Right renal cortex interstitium (tissue), 3 donors: ENCODE results near the gene PRSS38. TPM values are rescaled to one million over a fixed set of nuclear protein-coding genes. Genes with fewer than 3 reads are reported as not detected.
"Not testable (repeated sequence)": the region's sequence is repeated elsewhere in the genome, so short reads cannot be mapped to it uniquely, and the experiment has no call there.

Experiments
- DNase-seq, 3 donors: peaks; one replicate each; pipeline ENCODE4 v3.0.0-alpha.2; 2013; ENCODE audit warnings: low read depth in 3 of 3, low spot score in 2 of 3
- polyA plus RNA-seq, 3 donors: library from polyadenylated mRNA; unstranded; fragments of 120-200 nt; gene quantifications; one replicate each; pipeline ENCODE4 v1.2.1, GENCODE V29; 2013; ENCODE audit not compliant: insufficient read length in 3 of 3

The PRSS38 gene
- polyA plus RNA-seq, 3 donors: not detected

DNA sequence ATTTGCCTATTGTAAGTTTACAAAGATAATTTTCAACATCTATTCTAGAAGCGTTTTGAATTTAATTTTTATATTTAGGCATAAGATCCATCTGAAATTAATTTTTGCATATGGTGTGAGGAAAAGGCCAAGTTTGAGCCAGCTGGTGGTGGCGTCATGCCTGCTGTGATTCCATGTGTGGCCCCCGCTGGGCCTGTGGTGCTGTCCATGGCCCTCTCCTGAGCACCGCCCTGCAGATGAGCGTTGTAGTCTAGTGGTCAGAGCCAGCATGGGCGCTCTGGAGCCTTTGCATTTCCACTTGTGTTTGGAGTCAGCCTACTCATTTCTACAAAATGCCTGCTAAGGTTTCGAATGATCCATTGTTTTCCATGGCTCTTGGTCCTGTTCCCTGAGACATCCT, 22.7 kb downstream of the PRSS38 start:
- DNase-seq: no peak

DNA sequence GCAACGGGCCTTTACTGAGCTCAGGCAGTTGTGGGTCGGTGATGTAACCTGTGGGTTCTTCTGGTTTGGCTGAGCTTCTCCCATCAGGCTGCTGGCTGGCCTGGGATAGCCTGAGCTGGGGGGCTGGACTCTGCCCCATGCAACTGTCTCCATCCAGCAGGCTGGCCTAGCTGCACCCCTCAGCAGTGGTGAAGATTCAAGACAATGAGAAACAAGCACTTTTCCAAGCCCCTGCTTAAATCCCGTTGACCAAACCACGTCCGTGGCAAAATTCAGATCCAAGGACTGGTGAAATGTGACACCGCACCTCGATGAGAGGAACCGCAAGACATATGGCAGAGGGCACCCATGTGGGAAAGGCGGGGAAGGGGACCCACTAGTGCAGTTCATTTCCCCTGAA, 25.6 kb downstream of the PRSS38 start:
- DNase-seq: no peak

DNA sequence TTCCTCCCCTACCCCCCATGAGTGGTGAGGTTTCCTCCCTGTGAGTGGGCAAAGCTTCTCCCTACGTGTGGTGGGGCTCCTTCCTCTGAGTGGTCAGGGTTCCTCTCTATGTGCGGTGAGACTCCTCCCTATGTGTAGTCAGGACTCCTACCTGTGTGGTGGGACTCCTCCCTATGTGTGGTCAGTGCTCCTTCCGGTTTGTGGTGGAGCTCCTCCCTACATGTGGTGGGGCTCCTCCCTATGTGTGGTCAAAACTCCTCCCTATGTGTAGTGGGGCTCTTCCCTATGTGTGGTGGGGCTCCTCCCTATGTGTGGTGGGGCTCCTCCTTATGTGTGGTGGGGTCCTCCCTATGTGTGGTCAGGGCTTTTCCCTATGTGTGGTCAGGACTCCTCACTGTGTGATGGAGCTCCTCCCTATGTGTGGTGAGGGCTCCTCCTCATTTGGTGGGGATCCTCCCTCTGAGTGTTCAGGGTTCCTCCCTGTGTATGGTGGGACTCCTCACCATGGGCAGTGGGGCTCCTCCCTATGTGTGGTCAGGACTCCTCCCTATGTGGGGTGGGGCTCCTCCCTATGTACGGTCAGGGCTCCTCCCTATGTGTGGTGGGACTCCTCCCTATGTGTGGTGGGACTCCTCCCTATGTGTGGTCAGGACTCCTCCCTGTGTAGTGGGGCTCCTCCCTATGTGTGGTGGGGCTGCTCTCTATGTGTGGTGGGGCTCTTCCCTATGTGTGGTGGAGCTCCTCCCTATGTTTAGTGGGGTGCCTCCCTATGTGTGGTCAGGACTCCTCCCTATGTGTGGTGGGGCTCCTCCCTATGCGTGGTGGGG, 29.1 kb downstream of the PRSS38 start:
- no peak for DNase-seq

DNA sequence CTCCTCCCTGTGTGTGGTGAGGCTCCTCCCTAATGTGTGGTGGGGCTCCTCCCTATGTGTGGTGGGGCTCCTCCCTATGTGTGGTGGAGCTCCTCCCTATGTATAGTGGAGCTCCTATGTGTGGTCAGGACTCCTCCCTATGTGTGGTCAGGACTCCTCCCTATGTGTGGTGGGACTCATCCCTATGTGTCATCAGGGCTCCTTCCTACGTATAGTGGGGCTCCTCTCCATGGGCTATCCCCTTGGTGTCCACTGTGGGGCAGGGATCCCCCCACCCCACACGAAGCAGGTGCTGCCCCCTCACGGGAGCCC, 29.6 kb downstream of the PRSS38 start:
- DNase-seq: no peak

DNA sequence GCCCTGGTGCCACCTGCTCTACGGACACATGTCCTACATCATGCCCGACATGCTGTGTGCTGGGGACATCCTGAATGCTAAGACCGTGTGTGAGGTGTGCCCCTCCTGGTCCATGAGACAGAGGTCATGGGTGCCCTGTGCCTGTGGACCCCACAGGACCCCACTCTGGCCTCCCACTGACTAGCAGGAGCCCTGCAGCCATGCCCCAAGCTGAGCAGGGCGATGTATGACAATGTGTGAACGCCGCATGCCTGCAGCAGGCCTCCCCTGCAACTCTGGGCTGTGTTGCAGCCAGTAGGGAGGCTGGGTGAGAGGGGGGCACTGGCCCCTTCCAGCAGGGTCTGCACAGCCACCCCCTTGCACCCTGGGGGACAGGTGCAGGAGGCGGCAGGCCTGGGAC, 30.0 kb downstream of the PRSS38 start:
- no peak for DNase-seq

DNA sequence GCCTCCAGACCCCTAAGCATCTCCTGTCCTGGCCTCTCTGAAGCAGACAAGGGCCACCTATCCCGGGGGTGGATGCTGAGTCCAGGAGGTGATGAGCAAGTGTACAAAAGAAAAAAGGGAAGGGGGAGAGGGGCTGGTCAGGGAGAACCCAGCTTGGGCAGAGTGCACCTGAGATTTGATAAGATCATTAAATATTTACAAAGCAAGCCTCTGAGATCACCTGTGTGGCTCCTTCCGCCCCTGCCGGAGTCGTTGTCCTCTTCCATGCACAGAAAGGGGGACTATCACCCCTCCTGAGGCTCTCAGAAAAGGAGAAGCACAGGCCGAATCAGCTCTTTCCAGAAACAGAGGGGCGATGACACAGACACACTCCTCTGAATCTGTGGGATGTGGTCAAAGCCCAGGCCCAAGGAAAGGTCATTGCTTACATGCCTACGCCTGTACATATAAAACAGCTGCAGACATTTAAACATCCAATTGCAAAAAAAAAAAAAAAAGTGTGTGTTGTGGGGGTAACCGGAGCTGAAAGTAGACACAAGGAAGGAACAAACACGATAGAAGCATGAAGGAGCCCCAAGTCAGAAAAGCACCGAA, 30.9 kb downstream of the PRSS38 start:
- DNase-seq: no peak

DNA sequence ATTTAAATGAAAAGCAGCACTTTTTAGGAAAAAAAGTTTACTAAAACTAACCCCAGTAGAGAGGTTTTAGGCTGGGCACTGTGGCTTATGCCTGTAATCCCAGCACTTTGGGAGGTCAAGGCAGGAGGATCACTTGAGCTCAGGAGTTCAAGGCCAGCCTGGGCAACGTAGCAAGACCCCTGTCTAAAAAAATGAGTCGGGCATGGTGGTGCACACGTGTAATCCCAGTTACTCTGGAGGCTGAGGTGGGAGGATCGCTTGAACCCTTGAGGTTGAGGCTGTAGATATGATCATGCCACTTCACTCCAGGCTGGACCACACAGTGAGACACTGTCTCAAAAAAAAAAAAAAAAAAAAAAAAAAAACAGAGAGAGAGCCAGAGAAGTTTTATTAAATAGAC, 31.6 kb downstream of the PRSS38 start:
- not testable (repeated sequence) for DNase-seq

DNA sequence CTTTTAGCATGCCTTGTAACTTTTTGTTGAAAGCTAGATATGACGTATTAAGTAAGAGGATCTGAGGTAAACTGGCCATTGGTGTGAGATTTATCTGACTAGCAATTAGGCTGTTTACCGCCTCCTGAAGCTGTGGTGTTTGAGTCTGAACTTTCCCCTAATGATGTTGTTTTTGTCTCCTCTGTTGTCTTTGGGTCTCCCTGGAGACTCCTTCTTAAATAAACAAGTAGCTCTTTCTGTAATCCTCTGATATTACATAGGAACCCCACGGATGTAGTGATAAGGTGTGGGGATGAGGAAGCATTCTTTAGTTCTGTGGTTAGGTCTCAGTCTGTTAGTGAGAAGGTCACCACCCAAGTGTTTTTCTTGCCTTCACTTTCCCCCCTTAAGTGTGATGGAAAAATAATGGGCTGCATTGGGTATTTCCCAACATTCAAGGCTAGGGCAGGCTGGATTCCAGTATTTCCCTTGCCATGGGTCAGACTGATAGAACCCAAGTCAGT, 33.0 kb downstream of the PRSS38 start:
- no peak for DNase-seq

DNA sequence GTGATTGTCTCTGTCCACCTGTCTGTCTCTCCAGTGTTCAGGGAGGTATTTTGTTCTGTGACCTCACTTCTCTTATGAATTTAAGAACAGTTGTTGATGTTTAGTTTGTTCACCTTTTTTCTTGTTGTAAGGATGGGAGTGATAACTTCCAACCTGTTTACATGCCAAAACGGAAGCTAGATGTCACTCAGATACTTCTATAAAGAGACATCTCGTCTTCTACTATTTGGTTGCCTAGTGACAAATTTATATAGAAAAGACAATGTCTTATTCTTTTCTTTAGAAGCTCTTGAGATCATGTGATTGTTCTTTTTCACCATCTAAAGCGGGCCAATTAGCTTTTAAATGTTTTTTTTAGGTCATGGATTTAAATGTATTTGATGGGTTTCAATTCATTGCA, 33.8 kb downstream of the PRSS38 start:
- no peak for DNase-seq

DNA sequence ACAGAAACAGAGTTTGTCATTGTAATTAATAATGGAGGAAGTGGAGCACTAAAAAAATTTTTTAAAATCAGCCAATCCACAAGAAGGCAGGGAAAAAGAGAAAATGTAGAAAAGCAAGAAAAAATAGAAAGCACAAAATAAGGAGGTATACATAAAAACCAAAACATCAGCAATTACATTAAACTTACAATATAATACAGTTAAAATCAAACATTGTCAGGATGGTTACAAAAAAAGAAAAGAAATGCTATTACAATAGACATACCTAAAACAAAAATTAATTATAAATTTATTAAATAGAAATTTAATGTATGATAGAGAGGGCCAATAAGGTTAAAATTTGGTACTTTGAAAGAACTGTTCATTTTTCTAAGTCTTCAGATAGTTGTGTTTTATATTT, 38.7 kb downstream of the PRSS38 start:
- no peak for DNase-seq

DNA sequence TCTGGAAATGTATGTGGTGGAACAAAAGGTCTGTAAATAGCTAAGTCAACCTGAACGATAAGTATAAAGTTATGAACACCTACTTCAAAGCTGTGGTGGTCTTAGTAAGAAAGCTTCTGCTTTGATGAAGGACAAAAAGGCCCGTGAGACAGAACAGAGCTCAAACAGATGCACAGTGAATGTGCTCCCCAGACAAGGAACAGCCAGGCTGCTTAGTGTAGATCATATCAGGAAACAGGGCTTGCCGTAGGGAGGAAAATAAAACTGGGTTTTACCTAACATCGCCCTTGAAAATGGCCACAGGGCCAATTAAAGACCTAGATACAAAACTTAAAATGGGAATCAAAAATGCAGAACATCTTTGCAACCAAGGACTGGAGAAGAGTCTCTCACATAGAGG, 40.2 kb downstream of the PRSS38 start:
- no peak for DNase-seq

DNA sequence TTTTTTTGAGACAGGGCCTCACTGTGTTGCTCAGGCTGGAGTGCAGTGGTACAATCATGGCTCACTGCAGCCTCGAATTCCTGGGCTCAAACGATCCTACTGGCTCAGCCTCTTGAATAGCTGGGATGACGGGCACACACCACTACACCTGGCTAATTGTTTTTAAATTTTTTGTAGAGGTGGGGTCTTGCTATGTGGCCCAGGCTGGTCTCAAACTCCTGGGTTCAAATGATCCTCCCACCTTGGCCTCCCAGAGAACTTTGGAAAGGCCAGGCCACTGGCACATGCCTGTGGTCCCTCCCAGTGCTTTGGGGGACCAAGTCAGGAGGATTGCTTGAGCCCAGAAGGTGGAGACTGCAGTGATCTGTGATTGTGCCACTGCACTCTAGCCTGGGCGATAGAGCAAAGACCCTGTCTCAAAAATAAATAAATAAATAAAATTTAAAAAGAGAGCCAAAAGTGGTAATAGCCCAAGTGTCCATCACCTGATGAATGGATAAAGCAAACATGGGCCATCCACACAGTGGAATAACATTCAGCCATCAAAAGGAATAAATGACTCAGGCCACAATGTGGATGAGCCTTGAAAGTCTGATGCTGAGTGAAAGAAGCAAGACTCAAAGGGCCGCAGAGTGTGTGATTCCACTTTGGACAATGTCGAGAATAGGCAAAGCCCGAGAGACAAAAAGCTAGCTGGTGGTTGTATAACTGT, 40.8 kb downstream of the PRSS38 start:
- no peak for DNase-seq

DNA sequence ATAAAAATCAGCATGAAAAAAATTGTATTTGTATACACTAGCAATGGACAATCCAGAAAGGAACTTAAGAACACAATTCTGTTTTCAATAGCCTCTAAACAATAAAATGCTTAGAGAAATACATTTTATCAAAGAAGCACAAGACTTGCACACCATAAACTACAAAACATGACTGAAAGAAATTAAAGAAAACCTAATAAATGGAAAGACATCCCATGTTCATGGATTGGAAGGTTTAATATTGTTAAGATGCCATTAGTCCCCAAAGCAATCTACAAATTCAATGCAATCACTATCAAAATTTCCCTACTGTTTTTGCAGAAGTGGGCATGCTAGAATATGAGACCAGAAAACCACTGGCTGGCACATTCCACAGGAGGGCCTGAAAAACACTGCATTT, 49.4 kb downstream of the PRSS38 start:
- DNase-seq: no peak

DNA sequence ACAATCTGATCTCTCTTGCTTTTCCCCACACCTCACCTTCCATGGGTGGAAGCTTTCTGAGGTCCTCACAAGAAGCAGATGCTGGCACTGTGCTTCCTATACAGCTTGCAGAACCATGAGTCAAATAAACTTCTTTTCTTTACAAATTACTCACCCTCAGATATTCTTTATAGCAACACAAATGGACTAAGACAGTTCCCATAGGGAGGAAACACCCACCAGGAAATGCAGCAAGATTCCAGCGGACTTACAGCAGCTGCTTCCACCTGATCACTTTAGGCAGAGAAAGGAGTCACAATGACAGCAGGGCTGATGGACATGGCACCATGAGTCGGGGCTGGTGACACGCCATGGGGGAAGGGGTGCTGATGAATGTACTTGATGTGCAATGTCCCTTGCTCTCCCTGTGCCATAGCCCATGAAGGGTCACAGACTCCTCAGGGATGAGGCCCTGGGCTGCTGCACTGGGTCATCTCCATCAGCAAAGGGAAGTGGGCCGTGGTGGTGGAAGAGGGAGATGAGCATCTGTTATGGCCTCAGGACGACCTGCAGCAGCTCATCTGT, 53.9 kb downstream of the PRSS38 start:
- DNase-seq: no peak

DNA sequence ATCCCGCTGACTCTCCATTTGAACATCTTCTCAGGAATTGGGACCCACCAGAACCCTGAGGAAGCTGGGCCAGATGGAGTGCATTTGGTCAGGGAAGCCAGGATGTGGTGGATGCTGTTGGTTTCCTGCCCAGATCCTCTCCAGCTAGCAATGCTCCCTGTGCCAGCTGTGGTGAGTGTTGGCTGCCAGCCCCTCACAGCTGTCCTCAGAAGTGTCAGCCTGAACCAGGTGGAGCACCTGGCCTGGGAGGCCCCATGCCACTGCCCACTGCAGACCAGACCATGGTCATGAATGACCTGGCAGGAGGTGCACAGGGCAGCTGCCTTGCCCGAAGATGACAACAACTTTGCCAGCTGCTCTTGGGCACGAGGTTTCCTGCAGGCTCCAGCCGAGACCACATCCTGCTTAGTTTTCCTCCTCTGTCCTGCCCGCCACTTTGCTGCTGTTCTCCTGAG, 54.4 kb downstream of the PRSS38 start:
- DNase-seq: no peak

DNA sequence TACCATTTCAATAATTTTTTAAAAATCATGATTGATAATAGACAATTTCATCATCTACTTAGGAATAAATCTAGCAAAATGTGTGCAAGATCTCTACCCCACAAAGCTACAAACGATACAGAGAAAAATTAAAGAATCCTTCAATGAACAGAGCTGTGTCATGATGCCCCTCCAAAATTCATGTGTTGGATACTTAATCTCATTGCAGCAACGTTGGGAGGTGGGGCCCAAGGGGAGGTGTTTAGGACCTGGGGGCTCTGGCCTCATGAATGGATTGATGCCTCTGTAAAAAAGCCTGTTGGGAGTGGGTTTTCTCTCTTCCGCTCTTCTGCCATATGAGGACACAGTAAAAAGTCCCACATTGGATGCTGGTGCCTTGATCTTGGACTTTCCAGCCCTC, 54.9 kb downstream of the PRSS38 start:
- DNase-seq: no peak

DNA sequence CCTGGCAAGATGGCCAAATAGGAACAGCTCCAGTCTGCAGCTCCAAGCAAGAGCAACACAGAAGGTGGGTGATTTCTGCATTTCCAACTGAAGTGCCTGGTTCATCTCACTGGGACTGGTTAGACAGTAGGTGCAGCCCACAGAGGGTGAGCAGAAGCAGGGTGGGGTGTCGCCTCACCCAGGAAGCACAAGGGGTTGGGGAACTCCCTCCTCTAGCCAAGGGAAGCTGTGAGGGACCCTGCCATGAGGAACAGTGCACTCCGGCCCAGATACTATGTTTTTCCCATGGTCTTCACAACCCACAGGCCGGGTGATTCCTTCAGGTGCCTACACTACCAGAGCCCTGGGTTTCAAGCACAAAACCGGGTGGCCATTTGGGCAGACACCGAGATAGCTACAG, 56.4 kb downstream of the PRSS38 start:
- DNase-seq: not testable (repeated sequence)

DNA sequence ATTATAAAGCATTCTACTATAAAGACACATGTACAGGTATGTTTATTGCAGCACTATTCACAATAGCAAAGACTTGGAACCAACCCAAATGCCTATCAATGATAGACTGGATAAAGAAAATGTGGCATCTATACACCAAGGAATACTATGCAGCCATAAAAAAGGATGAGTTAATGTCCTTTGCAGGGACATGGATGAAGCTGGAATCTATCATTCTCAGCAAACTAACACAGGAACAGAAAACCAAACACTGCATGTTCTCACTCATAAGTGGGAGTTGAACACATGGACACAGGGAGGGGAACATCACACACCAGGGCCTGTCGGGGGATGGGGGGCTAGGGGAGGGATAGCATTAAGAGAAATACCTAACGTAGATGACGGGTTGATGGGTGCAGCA, 62.3 kb downstream of the PRSS38 start:
- DNase-seq: not testable (repeated sequence)

DNA sequence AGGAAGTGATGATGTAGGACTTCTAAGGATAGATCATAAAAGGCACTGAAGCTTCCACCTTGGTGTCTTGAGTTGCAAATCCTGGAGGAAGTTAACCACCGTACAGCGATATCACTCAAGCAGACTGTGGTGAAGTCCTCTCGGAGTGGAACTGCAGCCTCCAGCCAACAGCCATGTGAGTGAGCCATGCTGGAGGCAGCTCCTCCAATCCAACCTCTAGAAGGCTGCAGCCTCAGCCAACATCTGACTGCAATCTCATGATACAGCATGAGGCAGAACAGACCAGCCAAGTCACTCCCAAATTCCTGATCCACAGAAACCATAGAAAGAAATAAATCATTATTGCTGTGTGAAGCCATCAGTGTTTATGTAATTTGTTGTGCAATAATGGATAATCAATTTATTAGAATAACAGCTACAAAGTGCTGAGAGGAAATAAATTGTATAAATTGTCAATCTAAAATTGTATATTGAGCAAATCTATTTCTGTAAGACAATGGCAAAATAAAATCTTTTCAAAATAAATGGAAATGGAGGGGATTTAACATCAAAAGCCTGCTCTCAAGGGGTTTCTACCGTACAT, 65.0 kb downstream of the PRSS38 start:
- no peak for DNase-seq

DNA sequence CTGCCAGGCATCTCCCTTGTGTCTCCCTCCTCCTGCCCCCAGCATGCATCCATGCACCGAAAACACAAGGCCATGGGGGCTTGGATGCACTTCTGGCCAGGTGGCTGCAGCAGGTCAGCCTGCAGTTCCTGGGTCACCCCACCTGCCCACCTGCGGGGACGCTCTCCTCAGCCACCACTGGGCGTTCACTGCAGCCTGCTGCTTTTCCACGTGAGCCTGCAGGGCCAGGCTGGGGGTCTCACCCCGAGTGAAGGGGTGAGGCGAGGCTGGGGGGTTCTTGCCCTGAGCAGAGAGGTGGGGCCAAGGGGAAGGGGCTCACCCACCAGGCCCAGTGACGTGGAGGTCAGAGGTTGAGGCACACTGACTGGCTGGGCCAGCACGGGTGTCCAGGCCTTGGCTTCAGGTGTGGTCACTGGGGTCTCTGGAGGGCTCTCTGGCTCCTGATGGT, 67.6 kb downstream of the PRSS38 start:
- no peak for DNase-seq
